HG03460 (cell line): ENCODE results near the gene RPL19.

Source experiments
- ATAC-seq: cut with Tn5 transposase; IDR thresholded peaks from one replicate; pipeline ENCODE4 v1.9.1; 2021; ENCODE audit not compliant: unreplicated experiment

Gene RPL19

GRCh38 chr17:39223907-39224777 is 24.1 kb downstream of the RPL19 start:
- ATAC-seq, result no peak

DNA sequence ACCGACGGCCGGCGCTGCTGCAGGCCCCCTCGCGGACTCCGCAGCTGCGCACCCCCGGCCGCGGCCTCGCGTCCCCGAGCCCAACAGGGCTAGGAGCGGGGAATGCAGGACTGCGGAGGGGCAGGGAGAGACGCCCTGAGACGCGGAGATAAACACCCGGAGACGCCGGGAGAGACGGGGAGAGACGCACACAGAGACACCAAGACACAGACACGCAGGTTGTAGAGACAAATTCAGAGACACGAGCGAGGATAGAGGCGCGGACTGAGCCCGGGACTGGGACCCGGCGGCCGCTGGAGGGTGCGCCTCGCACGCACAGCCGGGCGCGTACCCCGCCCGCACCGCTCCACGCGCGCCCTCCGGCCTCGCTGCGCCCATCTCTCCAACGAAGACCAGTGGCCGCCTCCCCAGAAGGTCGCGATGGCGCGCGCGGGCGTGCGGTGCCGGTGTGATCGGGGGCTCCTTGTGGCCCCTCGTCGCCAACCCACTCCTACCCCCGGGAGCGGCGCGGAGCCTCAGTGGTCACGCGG is 24.8 kb downstream of the RPL19 start:
- no peak for ATAC-seq

GRCh38 chr17:39225308-39225958 is 25.4 kb downstream of the RPL19 start, which contains the start of gene STAC2:
Gene STAC2, minus strand, starts transcription at chr17:39225945. Its CDS starts 443 bp downstream, at chr17:39225502.
- no peak for ATAC-seq

- ATAC-seq, result no peak
Observed at GRCh38 chr17:39225959-39226683, 26.0 kb downstream of the RPL19 start.

- no peak for ATAC-seq
Observed at GRCh38 chr17:39227364-39227919, 27.4 kb downstream of the RPL19 start.

DNA sequence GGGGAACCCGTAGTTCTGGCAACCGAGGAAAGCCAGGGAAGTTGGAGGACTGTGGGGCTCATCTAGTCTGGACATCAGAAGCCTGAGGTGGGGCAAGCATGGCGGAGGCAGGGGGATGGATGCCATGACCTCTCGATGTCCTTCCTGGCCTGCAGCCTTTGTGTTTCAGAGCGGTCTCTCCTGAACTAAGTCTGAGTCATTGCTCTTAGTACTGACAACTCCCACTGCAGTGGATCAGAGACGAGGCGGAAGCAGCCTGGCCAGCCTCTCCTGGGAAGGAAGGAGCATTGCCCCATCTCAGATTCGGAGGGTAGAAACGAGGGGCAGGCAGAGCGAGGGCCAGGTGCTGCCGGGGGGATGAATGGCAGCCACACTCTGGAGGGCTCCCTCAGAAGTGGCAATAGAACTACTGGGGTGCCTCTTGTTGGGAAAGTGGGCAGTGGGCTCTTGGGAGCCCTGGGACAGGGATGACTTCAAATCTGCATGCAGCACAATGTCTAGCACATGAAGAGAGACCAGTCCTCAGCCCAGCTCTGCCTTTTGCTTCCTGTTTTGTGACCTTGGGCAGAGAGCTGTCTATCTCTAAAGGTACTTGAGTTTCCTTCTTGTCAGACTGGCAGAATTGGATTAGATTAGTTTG is 29.3 kb downstream of the RPL19 start:
- no peak for ATAC-seq

GRCh38 chr17:39230361-39230760 is 30.3 kb downstream of the RPL19 start:
- ATAC-seq, result no peak

DNA sequence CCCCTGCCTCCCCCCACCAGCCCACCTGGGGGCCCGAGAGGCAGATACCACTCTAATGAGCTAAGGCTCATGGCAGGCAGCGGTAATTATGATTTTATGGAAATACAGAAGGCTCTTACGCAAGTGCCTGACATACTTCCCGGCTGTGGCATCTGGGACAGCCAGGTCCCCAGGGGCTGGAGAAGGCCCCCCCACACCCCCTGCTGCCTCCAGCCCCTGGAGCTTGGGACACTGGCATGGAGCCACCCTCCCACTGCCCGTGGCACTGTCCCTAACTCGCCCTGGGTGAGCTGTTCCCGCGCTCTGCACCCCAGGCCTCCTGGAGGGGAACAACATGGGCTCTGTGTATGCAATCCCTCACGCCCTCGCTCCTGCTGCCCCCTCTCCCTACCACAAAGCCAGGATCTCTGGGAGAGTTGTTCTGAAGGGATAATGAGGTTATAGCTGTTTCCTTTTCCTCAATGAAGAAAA is 31.0 kb downstream of the RPL19 start:
- ATAC-seq, result no peak

DNA sequence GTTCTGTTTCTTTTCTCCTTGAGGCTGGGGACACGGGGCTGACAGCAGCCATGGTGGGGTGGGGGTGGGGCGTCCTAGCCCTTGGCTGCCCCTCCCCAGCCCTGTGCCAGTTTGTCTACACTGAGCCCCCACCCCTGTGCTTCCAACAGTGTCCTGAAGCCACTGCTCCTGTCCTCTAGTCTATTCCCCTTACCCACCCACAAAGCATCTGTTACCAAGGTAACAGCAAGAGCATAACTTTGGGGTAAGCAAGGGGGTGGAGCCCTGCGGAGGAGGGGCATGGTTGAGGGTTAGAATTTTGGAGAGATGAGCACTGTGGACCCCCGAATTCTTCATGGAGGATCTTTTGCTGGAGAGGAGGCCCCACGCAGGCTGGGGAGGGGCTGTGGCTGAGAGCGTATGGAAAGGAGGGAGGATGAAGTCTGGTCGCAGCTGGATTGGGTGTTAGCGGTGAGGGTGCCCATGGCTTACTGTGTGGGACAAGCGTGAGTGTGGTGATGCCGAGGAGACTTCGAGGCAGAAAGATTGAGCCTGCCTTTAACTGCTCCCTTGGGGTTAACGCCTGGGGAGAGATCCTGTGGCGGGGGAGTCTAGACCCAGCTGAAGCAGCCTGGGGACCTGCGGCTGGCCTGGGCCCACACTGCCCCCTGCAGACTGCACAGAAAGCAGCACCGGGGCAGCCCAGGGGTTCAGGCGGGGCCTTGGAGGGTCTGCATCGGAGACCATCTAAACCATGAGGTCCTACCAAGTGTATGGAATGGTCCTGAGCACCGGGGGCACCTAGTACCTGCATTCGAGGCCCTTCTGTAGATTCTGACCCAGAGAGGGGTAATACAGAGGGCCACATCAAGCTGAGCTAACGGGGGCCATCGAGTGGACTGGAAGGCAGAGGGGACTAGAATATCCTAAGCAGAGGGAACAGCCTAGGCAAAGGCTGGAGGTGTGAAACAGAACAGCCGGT is 31.8 kb downstream of the RPL19 start:
- ATAC-seq, result no peak

DNA sequence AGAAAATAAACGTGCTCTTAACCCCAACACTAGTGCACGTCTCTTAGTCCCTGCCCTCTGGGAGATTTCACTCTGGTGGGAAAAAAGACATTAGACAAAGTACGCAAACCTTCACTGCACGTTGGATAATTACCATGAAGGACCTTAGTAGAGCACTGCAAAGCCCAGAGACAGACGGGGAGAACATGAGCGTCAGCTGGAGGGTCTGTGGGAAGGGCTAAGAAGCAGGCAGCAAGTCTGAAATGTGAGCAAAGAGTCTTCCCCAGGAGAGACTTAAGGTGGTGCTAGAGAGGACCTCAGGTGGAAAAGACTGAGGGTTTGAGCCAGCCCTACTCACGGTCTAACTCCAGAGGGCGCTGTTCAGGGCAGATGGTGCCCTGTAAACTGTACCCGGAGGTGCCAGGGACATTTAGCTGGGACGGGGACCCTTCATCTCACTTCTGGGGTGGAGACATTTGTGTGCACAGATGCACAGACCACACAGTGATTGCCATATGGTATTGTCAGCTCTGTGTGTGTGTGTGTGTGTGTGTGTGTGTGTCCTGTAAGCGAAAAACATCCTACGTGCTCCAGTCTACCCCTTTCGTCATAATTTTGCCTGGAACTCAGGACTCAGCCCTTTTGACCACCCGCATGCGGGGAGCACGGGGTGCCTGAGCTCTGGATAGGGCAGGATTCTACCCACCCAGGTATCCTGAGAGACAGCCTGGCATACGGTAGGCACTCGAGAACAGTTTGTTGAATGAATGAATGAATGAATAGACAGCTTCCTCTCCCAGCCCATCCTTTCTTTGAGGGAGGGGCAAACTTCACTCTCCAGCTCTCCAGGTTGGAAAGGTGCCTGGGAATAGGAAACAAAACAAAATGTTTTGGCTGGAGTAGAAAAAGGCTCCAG is 35.7 kb downstream of the RPL19 start:
- peak; percentile 53 for ATAC-seq

DNA sequence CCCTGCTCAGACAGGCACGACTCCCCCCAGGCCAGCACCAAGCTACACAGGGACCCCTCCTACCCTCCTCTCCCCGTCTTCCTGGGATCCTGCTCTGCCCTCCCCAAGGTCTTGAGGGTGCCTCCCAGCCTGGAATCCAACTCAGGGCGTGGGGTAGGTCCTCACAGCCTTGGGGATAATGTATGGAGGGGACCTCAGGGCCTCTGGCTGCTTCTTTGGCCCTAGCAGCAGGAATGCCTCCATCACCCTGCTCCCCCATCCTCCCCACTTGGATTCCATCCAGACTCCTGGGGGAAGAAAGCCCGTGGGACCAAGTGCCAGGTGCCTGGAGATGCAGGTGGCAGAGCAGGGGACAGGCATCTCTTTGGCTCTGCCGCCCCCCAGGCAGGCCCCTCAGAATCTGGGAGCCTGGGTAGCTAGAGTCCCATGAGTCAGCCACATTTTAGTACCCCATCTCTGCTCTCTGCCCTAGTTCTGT is 36.4 kb downstream of the RPL19 start:
- ATAC-seq, result no peak

DNA sequence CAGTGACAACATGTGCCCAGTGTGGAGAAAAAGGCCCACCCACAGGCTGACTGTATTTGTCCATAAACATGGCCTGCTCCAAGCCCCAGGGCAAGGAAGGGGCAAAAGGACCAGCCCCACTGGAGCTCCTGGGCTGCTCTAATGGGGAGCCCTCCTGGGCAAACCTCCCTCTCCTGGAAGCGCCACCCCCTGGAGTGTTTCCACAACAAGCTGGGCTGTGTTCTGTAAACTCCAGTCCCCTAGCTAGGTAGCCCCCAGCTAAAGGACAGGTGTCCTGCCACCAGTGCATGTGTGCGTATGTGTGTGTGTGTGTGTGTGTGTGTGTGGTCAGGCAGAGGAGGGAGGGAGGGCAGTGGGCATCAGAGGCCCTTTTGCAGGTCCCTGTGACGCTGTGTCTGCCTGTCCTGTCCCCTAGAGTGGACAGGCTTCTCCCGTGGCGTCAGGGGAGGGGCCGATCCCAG is 36.9 kb downstream of the RPL19 start:
- no peak for ATAC-seq

DNA sequence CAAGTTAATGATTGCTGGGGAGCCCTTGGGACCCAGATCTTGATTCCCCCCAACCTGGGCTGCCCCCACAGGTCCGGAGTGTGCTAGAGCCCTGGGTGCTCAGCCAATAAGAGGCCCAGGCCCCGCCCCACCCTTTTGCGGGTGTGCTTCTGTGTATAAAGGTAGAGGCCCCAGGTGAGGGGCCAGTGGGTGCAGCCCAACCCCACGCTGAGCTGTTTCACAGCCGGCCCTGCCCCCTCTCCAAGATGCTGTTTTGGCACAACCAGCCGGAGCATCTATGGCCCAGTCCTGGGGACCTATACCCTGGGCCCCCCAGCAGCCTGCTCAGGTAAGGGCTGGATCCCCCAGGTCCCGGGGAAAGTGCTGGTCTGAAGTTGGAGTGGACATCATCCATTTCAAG is 37.5 kb downstream of the RPL19 start:
- ATAC-seq, result no peak

- ATAC-seq, result no peak
Observed at GRCh38 chr17:39238311-39238972, 38.4 kb downstream of the RPL19 start.

DNA sequence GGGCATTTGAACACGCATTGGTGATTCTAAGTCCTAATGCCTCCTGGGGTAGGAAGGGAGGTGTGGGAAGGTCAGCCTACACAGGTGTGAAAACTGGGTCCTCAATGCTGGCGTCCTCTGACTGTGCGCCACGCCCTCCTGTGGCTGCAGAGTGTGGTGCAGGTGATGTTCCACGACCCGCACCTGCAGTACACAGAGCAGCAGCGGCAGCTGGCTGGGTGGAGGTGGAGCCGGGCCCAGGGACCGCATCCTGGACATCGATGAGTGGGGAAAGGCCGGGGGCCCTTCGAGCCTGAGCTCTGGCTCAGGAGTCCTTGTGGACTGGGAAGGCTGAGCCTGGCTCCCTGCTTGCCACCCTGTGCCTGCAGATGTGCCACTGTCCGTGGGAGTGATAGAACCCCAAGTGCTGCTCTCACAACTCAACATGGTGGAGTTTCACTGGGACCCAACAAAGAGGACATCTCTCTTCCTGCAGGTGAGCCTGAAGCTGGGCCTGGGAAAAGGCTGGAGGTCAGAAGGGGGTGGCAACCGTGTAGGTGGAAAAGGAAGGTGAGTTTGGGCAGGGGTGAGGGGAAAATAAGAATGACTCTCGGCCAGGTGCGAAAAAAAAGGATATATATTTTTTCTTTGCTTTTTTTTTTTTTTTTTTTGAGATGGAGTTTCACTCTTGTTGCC is 39.7 kb downstream of the RPL19 start:
- ATAC-seq, result no peak

DNA sequence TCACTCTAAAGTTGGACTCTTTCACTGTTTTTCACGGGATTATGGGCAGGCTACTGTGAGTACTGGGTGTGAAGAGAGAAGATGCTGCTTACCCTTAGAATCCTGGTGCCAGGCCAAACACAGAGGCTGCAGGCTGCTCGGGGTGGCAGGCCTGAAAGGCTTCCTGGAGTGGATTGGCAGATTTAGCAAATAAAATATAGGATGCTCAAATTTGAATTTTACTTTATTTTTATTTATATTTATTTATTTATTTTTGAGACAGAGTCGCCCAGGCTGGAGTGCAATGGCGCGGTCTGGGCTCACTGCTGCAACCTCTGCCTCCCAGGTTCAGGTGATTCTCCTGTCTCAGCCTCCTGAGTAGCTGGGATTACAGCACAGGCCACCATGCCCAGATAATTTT is 40.5 kb downstream of the RPL19 start:
- ATAC-seq, result no peak

DNA sequence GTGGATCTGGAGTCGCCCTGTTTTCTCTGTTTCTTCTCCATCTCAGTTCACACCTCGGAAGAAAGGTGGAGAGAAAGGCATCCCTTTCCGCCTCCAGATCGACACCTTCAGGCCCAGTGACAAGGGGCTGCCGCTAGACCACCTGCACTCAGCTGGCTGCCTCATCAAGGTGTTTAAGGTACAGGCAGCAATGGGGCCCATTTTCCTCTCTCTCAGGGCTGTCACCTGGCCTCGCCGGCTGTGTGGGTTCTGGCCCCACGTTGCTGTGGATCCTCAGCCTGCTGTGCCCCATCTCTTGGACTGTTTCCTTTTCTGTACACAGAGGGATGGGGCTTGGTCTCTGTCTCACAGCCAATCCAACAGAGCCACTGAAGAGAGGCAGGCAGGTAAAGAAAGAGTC is 43.1 kb downstream of the RPL19 start:
- ATAC-seq, result no peak
